Osteoblast (primary cell): Measurements from ENCODE around the gene SPEM2. TPM values are rescaled to one million over a fixed set of nuclear protein-coding genes. Genes with fewer than 3 reads are reported as not detected.
"Not testable (repeated sequence)": the region's sequence is repeated elsewhere in the genome, so short reads cannot be mapped to it uniquely, and the experiment has no call there.

Experiments
- DNase-seq: peaks from one replicate; pipeline ENCODE4 v3.0.0; 2011; ENCODE audit warnings: low spot score, mixed read lengths; ENCODE audit not compliant: insufficient read length; ENCODE audit errors: missing footprints
- H2AFZ ChIP-seq: 2 replicates; pipeline ENCODE4 v1.6.0; 2011; ENCODE audit warnings: mild to moderate bottlenecking, low read length
- H3K27ac ChIP-seq: 2 replicates; pipeline ENCODE4 v1.5.1; 2011; ENCODE audit warnings: mild to moderate bottlenecking, low read depth, low read length, moderate library complexity
- H3K27me3 ChIP-seq: 2 replicates; pipeline ENCODE4 v1.6.0; 2012; ENCODE audit warnings: mild to moderate bottlenecking, control low read depth, inconsistent platforms, low read length, moderate library complexity; ENCODE audit not compliant: insufficient read depth
- H3K36me3 ChIP-seq: 2 replicates; pipeline ENCODE4 v1.5.1; 2011; ENCODE audit warnings: mild to moderate bottlenecking, low read length, control low read depth, moderate library complexity; ENCODE audit not compliant: insufficient read depth
- H3K4me1 ChIP-seq: 2 replicates; pipeline ENCODE4 v1.5.1; 2011; ENCODE audit warnings: mild to moderate bottlenecking, low read length, control low read depth, moderate library complexity; ENCODE audit not compliant: insufficient read depth
- H3K4me2 ChIP-seq: 2 replicates; pipeline ENCODE4 v1.6.0; 2011; ENCODE audit warnings: mild to moderate bottlenecking, low read length; ENCODE audit not compliant: insufficient read depth
- H3K4me3 ChIP-seq: fragments of 200-600 bp; sonication (generic); 3 replicates; pipeline ENCODE4 v1.5.1; 2012; ENCODE audit warnings: mild to moderate bottlenecking, low read length, inconsistent platforms; ENCODE audit not compliant: insufficient read depth
- H3K79me2 ChIP-seq: 2 replicates; pipeline ENCODE4 v1.6.0; 2012; ENCODE audit warnings: mild to moderate bottlenecking, low read length, control low read depth, inconsistent platforms; ENCODE audit not compliant: insufficient read depth
- H3K9me3 ChIP-seq: 2 replicates; pipeline ENCODE4 v1.5.1; 2011; ENCODE audit warnings: low read depth, low read length, control low read depth
- H4K20me1 ChIP-seq: 2 replicates; pipeline ENCODE4 v1.6.0; 2012; ENCODE audit warnings: mild to moderate bottlenecking, low read length, control low read depth; ENCODE audit not compliant: insufficient read depth
- total RNA-seq: library from RNA; depleted of rRNA; stranded (reverse); fragments of >200 nt; gene quantifications from 2 replicates; pipeline ENCODE4 v1.2.3, GENCODE V29; 2012
- TF ChIP-seq, protein P1 (sequence below): IDR thresholded peaks from 2 replicates; pipeline ENCODE4 v1.5.1; 2011; ENCODE audit warnings: mild to moderate bottlenecking, low read depth, low read length, moderate library complexity; ENCODE audit errors: extremely low read depth

SPEM2 gene
- total RNA-seq, 1 donor = not detected

DNA sequence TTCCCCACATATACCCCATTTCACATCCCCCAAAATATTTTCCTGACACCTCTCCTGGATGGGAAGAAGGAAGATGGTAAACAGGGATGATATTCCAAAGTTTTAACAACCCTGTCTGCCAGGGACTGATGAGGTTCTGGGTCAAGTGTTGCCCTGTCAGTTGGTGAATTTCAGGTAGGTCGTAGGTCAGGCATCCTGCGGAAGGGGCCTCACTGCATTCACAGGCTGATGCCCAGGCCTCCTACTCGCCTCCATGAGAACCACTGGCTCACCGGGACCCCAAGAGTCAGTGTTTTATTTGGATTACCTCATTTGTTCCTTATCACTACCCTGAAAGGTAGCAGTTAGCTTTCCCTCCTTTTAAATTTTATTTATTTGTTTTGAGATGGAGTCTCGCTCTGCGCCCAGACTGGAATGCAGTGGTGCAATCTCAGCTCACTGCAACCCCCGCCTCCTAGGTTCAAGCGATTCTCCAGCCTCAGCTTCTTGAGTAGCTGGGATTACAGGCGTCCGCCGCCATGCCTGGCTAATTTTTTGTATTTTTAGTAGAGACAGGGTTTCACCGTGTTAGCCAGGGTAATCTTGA is 43.5 kb downstream of the SPEM2 start:
- Histone ChIP-seq H3K4me1 (peaks cover 10% of the 10 kb centered on the region), H3K79me2 (peaks cover 78% of the 10 kb centered on the region), H3K36me3 (peaks cover 17% of the 10 kb centered on the region), H3K9me3 (no peaks in the 10 kb centered on the region), H2AFZ (no peak overlapping the region), H3K27ac (no peak overlapping the region), H3K4me3 (no peak overlapping the region), H3K27me3 (no peaks in the 10 kb centered on the region), H3K4me2 (no peak overlapping the region), H4K20me1 (peaks cover 53% of the 10 kb centered on the region)
- no peak for DNase-seq
- TF ChIP-seq, protein P1, sequence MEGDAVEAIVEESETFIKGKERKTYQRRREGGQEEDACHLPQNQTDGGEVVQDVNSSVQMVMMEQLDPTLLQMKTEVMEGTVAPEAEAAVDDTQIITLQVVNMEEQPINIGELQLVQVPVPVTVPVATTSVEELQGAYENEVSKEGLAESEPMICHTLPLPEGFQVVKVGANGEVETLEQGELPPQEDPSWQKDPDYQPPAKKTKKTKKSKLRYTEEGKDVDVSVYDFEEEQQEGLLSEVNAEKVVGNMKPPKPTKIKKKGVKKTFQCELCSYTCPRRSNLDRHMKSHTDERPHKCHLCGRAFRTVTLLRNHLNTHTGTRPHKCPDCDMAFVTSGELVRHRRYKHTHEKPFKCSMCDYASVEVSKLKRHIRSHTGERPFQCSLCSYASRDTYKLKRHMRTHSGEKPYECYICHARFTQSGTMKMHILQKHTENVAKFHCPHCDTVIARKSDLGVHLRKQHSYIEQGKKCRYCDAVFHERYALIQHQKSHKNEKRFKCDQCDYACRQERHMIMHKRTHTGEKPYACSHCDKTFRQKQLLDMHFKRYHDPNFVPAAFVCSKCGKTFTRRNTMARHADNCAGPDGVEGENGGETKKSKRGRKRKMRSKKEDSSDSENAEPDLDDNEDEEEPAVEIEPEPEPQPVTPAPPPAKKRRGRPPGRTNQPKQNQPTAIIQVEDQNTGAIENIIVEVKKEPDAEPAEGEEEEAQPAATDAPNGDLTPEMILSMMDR = no peak

DNA sequence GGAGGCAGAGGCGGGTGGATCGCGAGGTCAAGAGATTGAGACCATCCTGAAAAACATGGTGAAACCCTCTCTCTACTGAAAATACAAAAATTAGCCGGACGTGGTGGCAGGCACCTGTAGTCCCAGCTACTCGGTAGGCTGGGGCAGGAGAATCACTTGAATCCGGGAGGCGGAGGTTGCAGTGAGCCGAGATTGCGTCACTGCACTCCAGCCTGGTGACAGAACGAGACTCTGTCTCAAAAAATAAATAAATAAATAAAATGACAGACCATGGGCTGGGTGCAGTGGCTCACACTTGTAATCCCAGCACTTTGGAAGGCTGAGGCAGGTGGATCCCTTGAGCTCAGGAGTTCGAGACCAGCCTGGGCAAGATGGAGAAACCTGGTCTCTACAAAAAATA is 44.4 kb downstream of the SPEM2 start:
- H3K79me2 ChIP-seq = peaks cover 86% of the 10 kb centered on the region
- H3K4me2 ChIP-seq, H3K27ac ChIP-seq, H3K9me3 ChIP-seq, H3K4me3 ChIP-seq, H2AFZ ChIP-seq, H3K27me3 ChIP-seq, DNase-seq: not testable (repeated sequence)
- H3K36me3 ChIP-seq = peaks cover 16% of the 10 kb centered on the region
- H3K4me1 ChIP-seq = peaks cover 10% of the 10 kb centered on the region
- peaks cover 61% of the 10 kb centered on the region for H4K20me1 ChIP-seq

DNA sequence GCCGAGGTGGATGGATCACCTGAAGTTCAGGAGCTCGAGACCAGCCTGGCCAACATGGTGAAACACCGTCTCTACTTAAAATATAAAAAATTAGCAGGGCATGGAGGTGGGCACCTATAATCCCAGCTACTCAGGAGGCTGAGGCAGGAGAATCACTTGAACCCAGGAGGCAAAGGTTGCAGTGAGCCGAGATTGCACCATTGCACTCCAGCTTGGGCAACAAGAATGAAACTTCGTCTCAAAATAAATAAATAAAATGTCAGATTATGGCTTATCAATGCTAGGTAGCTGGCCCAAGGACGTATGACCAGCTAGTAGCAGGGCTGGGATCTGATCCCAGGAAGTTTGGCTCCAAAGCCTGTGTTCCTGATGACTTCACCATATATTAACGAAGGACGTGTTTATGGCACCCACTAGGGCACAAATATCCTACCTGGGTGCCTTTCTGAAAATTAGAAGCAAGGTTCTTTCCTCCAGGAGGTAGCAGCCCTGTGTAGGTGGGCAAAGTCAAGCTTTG is 45.1 kb downstream of the SPEM2 start:
- Histone ChIP-seq H3K79me2 (peaks cover 91% of the 10 kb centered on the region), H3K4me1 (peaks cover 10% of the 10 kb centered on the region), H3K36me3 (peaks cover 15% of the 10 kb centered on the region), H4K20me1 (peaks cover 67% of the 10 kb centered on the region)
- not testable (repeated sequence) for DNase-seq, H3K4me2 ChIP-seq, H3K27me3 ChIP-seq, H2AFZ ChIP-seq, H3K4me3 ChIP-seq, H3K27ac ChIP-seq, H3K9me3 ChIP-seq

DNA sequence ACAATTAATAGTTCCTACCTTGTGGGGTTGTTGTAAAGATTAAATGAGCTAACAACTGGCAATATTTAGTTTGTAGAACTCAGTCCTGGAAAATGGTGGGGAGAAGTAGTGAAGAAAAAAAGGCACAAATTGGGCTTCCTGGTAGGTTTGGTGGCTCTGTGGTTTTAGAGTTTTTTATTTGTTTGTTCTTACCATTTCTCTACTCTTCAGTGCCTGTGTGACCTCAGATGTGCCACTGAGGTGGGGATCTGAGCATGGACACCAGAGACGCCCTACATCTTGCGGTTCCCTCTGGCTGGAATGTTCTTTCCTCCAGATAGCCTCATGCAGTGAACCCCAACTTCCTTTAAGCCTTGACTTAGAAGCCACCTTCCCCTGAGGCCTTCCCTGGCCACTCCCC is 46.3 kb downstream of the SPEM2 start:
- H3K27me3 ChIP-seq = no peaks in the 10 kb centered on the region
- H3K4me3 ChIP-seq = no peak overlapping the region
- peaks cover 17% of the 10 kb centered on the region for H3K4me1 ChIP-seq
- no peak overlapping the region for H3K4me2 ChIP-seq
- peaks cover 11% of the 10 kb centered on the region for H3K36me3 ChIP-seq
- no peak overlapping the region for H2AFZ ChIP-seq
- H3K27ac ChIP-seq = no peak overlapping the region
- peaks cover 91% of the 10 kb centered on the region for H3K79me2 ChIP-seq
- peaks cover 70% of the 10 kb centered on the region for H4K20me1 ChIP-seq
- no peak for DNase-seq
- H3K9me3 ChIP-seq = no peaks in the 10 kb centered on the region
- TF ChIP-seq, protein P1 = no peak

DNA sequence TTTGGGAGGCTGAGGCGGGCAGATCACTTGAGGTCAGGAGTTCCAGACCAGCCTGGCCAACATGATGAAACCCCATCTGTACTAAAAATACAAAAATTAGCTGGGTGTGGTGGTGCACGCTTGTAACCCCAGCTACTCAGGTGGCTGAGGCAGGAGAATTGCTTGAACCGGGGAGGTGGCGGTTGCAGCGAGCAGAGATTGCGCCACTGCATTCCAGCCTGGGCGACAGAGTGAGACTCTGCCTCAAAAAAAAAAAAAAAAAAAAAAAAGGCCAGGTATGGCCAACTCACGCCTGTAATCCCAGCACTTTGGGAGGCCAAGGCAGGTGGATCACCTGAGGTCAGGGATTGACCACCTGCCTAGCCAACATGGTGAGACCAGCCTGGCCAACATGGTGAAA is 49.4 kb downstream of the SPEM2 start:
- not testable (repeated sequence) for H3K4me2 ChIP-seq, H2AFZ ChIP-seq, DNase-seq, H3K4me3 ChIP-seq, H3K27me3 ChIP-seq, H3K27ac ChIP-seq, H3K9me3 ChIP-seq, H3K36me3 ChIP-seq
- Histone ChIP-seq H3K4me1 (peaks cover 29% of the 10 kb centered on the region), H4K20me1 (peaks cover 61% of the 10 kb centered on the region), H3K79me2 (peaks cover 94% of the 10 kb centered on the region)
